Body of pancreas (tissue), 4 donors: Measurements from ENCODE around the gene RAPGEF1.

Experiments used
- CTCF ChIP-seq, 7 experiments: fragments of 450-650 bp in 4 of 7; fragments of 200-600 bp in 3 of 7; sonication (generic) in 3 of 7; IDR thresholded peaks; one replicate each; pipeline ENCODE4 v1.5.1; 2016 to 2019; ENCODE audit warnings: antibody characterized with exemption in 7 of 7
- POLR2A ChIP-seq, 3 donors: fragments of 450-650 bp; IDR thresholded peaks; one replicate each; pipeline ENCODE4 v1.6.1; 2016; ENCODE audit warnings: antibody characterized with exemption in 3 of 3, mild to moderate bottlenecking in 2 of 3

GRCh38 chr9:131657456-131657855, 82.4 kb downstream of the RAPGEF1 start:
- TF ChIP-seq CTCF (IDR thresholded peaks at IDR 0.05) (no peak), POLR2A (IDR thresholded peaks at IDR 0.05) (no peak)
